Measurements from ENCODE around the gene MADCAM1.

DNA sequence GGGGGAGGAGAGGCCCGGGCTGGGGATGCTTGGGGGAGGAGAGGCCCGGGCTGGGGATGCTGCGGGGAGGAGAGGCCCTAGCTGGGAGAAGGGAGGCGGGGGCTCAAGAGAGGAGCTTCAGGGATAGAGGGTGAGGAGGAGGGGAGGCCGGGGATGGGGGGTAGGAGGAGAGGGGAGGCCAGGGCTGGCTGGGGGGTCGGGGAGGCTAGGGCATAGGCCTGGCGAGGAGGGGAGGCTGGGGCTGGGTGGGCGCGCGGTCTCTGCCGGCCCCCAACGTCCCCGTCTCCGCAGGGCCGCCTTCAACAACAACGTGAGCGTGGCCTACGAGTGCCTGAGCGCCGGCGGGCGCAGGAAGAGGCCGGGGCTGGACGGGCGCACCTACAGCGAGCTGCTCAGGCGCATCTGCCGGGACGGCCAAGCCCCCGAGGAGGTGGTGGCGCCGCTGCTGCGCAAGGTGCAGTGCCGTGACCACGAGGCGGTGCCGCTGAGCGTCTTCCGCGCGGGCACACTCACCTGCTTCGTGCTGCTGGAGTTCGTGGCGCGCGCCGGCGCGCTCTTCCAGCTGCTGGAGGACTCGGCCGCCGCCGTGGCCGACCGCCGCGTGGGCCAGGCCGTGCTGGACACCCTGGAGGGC lies 22.4 kb downstream of the MADCAM1 start:
- no peak for TF ChIP-seq EP300 (IDR thresholded peaks at IDR 0.05)
- TF ChIP-seq, protein P1, sequence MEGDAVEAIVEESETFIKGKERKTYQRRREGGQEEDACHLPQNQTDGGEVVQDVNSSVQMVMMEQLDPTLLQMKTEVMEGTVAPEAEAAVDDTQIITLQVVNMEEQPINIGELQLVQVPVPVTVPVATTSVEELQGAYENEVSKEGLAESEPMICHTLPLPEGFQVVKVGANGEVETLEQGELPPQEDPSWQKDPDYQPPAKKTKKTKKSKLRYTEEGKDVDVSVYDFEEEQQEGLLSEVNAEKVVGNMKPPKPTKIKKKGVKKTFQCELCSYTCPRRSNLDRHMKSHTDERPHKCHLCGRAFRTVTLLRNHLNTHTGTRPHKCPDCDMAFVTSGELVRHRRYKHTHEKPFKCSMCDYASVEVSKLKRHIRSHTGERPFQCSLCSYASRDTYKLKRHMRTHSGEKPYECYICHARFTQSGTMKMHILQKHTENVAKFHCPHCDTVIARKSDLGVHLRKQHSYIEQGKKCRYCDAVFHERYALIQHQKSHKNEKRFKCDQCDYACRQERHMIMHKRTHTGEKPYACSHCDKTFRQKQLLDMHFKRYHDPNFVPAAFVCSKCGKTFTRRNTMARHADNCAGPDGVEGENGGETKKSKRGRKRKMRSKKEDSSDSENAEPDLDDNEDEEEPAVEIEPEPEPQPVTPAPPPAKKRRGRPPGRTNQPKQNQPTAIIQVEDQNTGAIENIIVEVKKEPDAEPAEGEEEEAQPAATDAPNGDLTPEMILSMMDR (IDR thresholded peaks at IDR 0.05), result no peak

Measured in ovary (tissue), 3 donors.